GM23338 (cell line): ENCODE data around the gene RAD51. TPM values are rescaled to one million over a fixed set of nuclear protein-coding genes. Genes with fewer than 3 reads are reported as not detected.

Source experiments
- ATAC-seq: fragments of 200-7000 bp; cut with Tn5 transposase; 3 replicates; pipeline ENCODE4 v1.9.1; 2020
- DNase-seq: peaks from one replicate; pipeline ENCODE4 v3.0.0-alpha.2; 2015; ENCODE audit warnings: low spot score
- H2AFZ ChIP-seq: fragments of 200-600 bp; sonication (generic); 2 replicates; pipeline ENCODE4 v1.8.0; 2016; ENCODE audit warnings: antibody characterized with exemption, mild to moderate bottlenecking, moderate library complexity
- H3F3A ChIP-seq: fragments of 200-600 bp; sonication (generic); replicated peaks from 2 replicates; pipeline ENCODE4 v1.8.0; 2017; ENCODE audit warnings: antibody characterized with exemption, mixed run types, low read depth
- H3K27ac ChIP-seq: fragments of 200-600 bp; sonication (generic); 2 replicates; pipeline ENCODE4 v1.6.1; 2016; ENCODE audit warnings: low read depth
- H3K27me3 ChIP-seq: fragments of 200-600 bp; sonication (generic); 2 replicates; pipeline ENCODE4 v1.8.0; 2016; ENCODE audit warnings: mild to moderate bottlenecking, mixed run types, moderate library complexity; ENCODE audit not compliant: insufficient read depth
- H3K36me3 ChIP-seq: fragments of 200-600 bp; sonication (generic); 2 replicates; pipeline ENCODE4 v1.8.0; 2016; ENCODE audit warnings: mild to moderate bottlenecking; ENCODE audit not compliant: insufficient read depth
- H3K4me1 ChIP-seq: fragments of 200-600 bp; sonication (generic); 2 replicates; pipeline ENCODE4 v1.8.0; 2016; ENCODE audit warnings: mild to moderate bottlenecking, moderate library complexity; ENCODE audit not compliant: insufficient read depth
- H3K4me2 ChIP-seq: fragments of 200-600 bp; sonication (generic); 2 replicates; pipeline ENCODE4 v1.7.1; 2017; ENCODE audit warnings: mixed run types
- H3K4me3 ChIP-seq: fragments of 200-600 bp; sonication (generic); 2 replicates; pipeline ENCODE4 v1.6.1; 2016; ENCODE audit warnings: mixed run types
- H3K79me2 ChIP-seq: fragments of 200-600 bp; sonication (generic); replicated peaks from 2 replicates; pipeline ENCODE4 v1.8.0; 2017; ENCODE audit warnings: mild to moderate bottlenecking; ENCODE audit not compliant: insufficient read depth
- H3K9me2 ChIP-seq: fragments of 200-600 bp; sonication (generic); 2 replicates; pipeline ENCODE4 v1.8.0; 2017; ENCODE audit not compliant: insufficient read depth
- H4K20me1 ChIP-seq: fragments of 200-600 bp; sonication (generic); replicated peaks from 2 replicates; pipeline ENCODE4 v1.8.0; 2017; ENCODE audit warnings: mild to moderate bottlenecking; ENCODE audit not compliant: insufficient read depth
- H3K27ac Mint-ChIP-seq: 2 replicates; pipeline ENCODE4 v1.8.0; 2020; ENCODE audit warnings: inconsistent platforms, mild to moderate bottlenecking, moderate library complexity, mixed read lengths
- H3K27me3 Mint-ChIP-seq: 3 replicates; pipeline ENCODE4 v1.8.0; 2022; ENCODE audit warnings: low read depth, mild to moderate bottlenecking, moderate library complexity, mixed read lengths, inconsistent platforms; ENCODE audit not compliant: insufficient read depth, poor library complexity
- H3K36me3 Mint-ChIP-seq: 3 replicates; pipeline ENCODE4 v1.8.0; 2021; ENCODE audit warnings: low read depth, mild to moderate bottlenecking, inconsistent platforms, moderate library complexity, mixed read lengths
- H3K4me1 Mint-ChIP-seq: 3 replicates; pipeline ENCODE4 v1.8.0; 2020; ENCODE audit warnings: mild to moderate bottlenecking, inconsistent platforms, mixed read lengths
- H3K4me3 Mint-ChIP-seq: 3 replicates; pipeline ENCODE4 v1.8.0; 2021; ENCODE audit warnings: moderate library complexity, mild to moderate bottlenecking, inconsistent platforms, mixed read lengths
- H3K9me3 Mint-ChIP-seq: 3 replicates; pipeline ENCODE4 v1.8.0; 2020; ENCODE audit warnings: moderate library complexity, mild to moderate bottlenecking, inconsistent platforms, mixed read lengths
- CREB1 ChIP-seq: fragments of 250-450 bp; sonication (Bioruptor Pico); IDR thresholded peaks from 2 replicates; pipeline ENCODE4 v1.5.0; 2020; ENCODE audit warnings: low read depth, mild to moderate bottlenecking, moderate library complexity
- EZH2 ChIP-seq: fragments of 200-600 bp; sonication (generic); IDR thresholded peaks from one replicate; pipeline ENCODE4 v1.8.0; 2017; ENCODE audit warnings: antibody characterized with exemption, mild to moderate bottlenecking, low read depth; ENCODE audit not compliant: unreplicated experiment
- EZH2phosphoT487 ChIP-seq: fragments of 200-600 bp; sonication (generic); IDR thresholded peaks from one replicate; pipeline ENCODE4 v1.8.1; 2018; ENCODE audit warnings: antibody characterized with exemption; ENCODE audit not compliant: unreplicated experiment
- NANOG ChIP-seq: IDR thresholded peaks from 2 replicates; pipeline ENCODE4 v1.6.1; 2016; ENCODE audit warnings: antibody characterized with exemption, borderline replicate concordance
- POLR2AphosphoS5 ChIP-seq: IDR thresholded peaks from 2 replicates; pipeline ENCODE4 v1.6.1; 2016; ENCODE audit warnings: antibody characterized with exemption, low read depth
- REST ChIP-seq: IDR thresholded peaks from one replicate; pipeline ENCODE4 v1.6.1; 2018; ENCODE audit warnings: antibody characterized with exemption; ENCODE audit not compliant: unreplicated experiment
- STAT1 ChIP-seq: IDR thresholded peaks from one replicate; pipeline ENCODE4 v1.6.1; 2016; ENCODE audit warnings: antibody characterized with exemption; ENCODE audit not compliant: unreplicated experiment
- ZNF114 ChIP-seq: fragments of 250-450 bp; sonication (Bioruptor Pico); IDR thresholded peaks from 2 replicates; pipeline ENCODE4 v1.5.0; 2020; ENCODE audit warnings: mild to moderate bottlenecking, moderate library complexity
- ZNF331 ChIP-seq: fragments of 250-450 bp; sonication (Bioruptor Pico); IDR thresholded peaks from 2 replicates; pipeline ENCODE4 v1.5.0; 2020; ENCODE audit warnings: low read depth, mild to moderate bottlenecking, moderate library complexity
- polyA plus RNA-seq: library from polyadenylated mRNA; unstranded; fragments of >200 nt; fragmentation: Nextera tagmentation; extraction: Ambion mirVana; gene quantifications from 2 replicates; pipeline ENCODE4 v1.2.1, GENCODE V29; 2016
- total RNA-seq: library from RNA; depleted of rRNA; stranded (reverse); fragments of >200 nt; shearing (Covaris generic); gene quantifications from 2 replicates; pipeline ENCODE4 v1.2.3, GENCODE V29; 2014
- TF ChIP-seq, protein P1 (sequence below): IDR thresholded peaks from 2 replicates; pipeline ENCODE4 v1.6.1; 2016; ENCODE audit warnings: antibody characterized with exemption
- TF ChIP-seq, protein P2 (sequence below), 2 experiments: fragments of 200-600 bp in 1 of 2; sonication (generic) in 1 of 2; conservative IDR thresholded peaks; 2 replicates each; pipeline versions ENCODE4 v1.5.1 to v1.6.1; 2016 to 2017; ENCODE audit warnings: antibody characterized with exemption in 2 of 2, low read depth in 2 of 2, mild to moderate bottlenecking in 2 of 2, moderate library complexity in 1 of 2
- TF ChIP-seq, protein P3 (sequence below): fragments of 250-450 bp; sonication (Bioruptor Pico); IDR thresholded peaks from 2 replicates; pipeline ENCODE4 v1.5.0; 2020; ENCODE audit warnings: mild to moderate bottlenecking, moderate library complexity

RAD51 gene
- total and polyA plus RNA-seq, 2 experiments from 2014 or later: 20.3 to 26.2 TPM

DNA sequence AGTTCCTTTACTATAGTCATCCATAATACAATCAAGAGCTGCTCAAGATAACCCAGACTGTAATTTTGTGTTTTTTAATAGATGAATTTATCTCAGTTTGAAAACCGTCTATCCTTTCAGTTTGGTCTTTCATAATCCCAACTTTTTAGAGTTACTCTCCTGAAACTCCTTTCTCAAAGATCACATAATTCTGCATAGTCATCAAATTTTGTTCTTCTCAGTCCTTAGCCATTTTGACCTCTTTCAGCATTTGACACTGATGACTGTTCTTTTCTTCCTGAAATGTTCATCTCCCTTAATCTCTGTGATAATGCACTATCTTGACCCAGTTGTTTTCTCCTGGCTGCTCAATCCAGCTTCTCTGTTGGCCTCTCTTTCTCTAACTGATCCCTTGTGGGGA, 47.5 kb upstream of the RAD51 start:
- H3K36me3 ChIP-seq: peaks cover 4% of the 10 kb centered on the region; the same call in 1 of the 2 replicates
- no peaks in the 10 kb centered on the region for H4K20me1 ChIP-seq
- H3K79me2 ChIP-seq: no peaks in the 10 kb centered on the region
- H3K27me3 Mint-ChIP-seq: peaks cover 2% of the 10 kb centered on the region
- H3K4me2 ChIP-seq: no peak overlapping the region
- DNase-seq (no peak), ATAC-seq (no peak)
- no peak overlapping the region for H3K4me3 Mint-ChIP-seq
- no peaks in the 10 kb centered on the region for H3K27me3 ChIP-seq
- H3K27ac Mint-ChIP-seq: no peak overlapping the region
- H3K9me3 Mint-ChIP-seq: no peaks in the 10 kb centered on the region
- H3K27ac ChIP-seq: no peak overlapping the region
- H3K4me1 Mint-ChIP-seq: no peaks in the 10 kb centered on the region
- H3K4me1 ChIP-seq: no peaks in the 10 kb centered on the region
- TF ChIP-seq REST (no peak), EZH2 (no peak), ZNF331 (no peak), POLR2AphosphoS5 (no peak), ZNF114 (CRISPR knock-in tag) (no peak), EZH2phosphoT487 (no peak), NANOG (no peak), CREB1 (CRISPR knock-in tag) (no peak), STAT1 (no peak)
- TF ChIP-seq, protein P1, sequence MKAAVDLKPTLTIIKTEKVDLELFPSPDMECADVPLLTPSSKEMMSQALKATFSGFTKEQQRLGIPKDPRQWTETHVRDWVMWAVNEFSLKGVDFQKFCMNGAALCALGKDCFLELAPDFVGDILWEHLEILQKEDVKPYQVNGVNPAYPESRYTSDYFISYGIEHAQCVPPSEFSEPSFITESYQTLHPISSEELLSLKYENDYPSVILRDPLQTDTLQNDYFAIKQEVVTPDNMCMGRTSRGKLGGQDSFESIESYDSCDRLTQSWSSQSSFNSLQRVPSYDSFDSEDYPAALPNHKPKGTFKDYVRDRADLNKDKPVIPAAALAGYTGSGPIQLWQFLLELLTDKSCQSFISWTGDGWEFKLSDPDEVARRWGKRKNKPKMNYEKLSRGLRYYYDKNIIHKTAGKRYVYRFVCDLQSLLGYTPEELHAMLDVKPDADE: no peak
- TF ChIP-seq, protein P2, sequence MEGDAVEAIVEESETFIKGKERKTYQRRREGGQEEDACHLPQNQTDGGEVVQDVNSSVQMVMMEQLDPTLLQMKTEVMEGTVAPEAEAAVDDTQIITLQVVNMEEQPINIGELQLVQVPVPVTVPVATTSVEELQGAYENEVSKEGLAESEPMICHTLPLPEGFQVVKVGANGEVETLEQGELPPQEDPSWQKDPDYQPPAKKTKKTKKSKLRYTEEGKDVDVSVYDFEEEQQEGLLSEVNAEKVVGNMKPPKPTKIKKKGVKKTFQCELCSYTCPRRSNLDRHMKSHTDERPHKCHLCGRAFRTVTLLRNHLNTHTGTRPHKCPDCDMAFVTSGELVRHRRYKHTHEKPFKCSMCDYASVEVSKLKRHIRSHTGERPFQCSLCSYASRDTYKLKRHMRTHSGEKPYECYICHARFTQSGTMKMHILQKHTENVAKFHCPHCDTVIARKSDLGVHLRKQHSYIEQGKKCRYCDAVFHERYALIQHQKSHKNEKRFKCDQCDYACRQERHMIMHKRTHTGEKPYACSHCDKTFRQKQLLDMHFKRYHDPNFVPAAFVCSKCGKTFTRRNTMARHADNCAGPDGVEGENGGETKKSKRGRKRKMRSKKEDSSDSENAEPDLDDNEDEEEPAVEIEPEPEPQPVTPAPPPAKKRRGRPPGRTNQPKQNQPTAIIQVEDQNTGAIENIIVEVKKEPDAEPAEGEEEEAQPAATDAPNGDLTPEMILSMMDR (conservative IDR thresholded peaks at IDR 0.05; ENCODE audit: low read depth in 2 of 2): no peak
- TF ChIP-seq, protein P3, sequence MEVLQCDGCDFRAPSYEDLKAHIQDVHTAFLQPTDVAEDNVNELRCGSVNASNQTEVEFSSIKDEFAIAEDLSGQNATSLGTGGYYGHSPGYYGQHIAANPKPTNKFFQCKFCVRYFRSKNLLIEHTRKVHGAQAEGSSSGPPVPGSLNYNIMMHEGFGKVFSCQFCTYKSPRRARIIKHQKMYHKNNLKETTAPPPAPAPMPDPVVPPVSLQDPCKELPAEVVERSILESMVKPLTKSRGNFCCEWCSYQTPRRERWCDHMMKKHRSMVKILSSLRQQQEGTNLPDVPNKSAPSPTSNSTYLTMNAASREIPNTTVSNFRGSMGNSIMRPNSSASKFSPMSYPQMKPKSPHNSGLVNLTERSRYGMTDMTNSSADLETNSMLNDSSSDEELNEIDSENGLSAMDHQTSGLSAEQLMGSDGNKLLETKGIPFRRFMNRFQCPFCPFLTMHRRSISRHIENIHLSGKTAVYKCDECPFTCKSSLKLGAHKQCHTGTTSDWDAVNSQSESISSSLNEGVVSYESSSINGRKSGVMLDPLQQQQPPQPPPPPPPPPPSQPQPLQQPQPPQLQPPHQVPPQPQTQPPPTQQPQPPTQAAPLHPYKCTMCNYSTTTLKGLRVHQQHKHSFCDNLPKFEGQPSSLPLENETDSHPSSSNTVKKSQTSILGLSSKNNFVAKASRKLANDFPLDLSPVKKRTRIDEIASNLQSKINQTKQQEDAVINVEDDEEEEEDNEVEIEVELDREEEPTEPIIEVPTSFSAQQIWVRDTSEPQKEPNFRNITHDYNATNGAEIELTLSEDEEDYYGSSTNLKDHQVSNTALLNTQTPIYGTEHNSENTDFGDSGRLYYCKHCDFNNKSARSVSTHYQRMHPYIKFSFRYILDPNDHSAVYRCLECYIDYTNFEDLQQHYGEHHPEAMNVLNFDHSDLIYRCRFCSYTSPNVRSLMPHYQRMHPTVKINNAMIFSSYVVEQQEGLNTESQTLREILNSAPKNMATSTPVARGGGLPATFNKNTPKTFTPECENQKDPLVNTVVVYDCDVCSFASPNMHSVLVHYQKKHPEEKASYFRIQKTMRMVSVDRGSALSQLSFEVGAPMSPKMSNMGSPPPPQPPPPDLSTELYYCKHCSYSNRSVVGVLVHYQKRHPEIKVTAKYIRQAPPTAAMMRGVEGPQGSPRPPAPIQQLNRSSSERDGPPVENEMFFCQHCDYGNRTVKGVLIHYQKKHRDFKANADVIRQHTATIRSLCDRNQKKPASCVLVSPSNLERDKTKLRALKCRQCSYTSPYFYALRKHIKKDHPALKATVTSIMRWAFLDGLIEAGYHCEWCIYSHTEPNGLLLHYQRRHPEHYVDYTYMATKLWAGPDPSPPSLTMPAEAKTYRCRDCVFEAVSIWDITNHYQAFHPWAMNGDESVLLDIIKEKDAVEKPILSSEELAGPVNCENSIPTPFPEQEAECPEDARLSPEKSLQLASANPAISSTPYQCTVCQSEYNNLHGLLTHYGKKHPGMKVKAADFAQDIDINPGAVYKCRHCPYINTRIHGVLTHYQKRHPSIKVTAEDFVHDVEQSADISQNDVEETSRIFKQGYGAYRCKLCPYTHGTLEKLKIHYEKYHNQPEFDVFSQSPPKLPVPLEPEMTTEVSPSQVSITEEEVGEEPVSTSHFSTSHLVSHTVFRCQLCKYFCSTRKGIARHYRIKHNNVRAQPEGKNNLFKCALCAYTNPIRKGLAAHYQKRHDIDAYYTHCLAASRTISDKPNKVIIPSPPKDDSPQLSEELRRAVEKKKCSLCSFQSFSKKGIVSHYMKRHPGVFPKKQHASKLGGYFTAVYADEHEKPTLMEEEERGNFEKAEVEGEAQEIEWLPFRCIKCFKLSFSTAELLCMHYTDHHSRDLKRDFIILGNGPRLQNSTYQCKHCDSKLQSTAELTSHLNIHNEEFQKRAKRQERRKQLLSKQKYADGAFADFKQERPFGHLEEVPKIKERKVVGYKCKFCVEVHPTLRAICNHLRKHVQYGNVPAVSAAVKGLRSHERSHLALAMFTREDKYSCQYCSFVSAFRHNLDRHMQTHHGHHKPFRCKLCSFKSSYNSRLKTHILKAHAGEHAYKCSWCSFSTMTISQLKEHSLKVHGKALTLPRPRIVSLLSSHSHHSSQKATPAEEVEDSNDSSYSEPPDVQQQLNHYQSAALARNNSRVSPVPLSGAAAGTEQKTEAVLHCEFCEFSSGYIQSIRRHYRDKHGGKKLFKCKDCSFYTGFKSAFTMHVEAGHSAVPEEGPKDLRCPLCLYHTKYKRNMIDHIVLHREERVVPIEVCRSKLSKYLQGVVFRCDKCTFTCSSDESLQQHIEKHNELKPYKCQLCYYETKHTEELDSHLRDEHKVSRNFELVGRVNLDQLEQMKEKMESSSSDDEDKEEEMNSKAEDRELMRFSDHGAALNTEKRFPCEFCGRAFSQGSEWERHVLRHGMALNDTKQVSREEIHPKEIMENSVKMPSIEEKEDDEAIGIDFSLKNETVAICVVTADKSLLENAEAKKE (CRISPR knock-in tag): no peak
- H3K9me2 ChIP-seq: no peaks in the 10 kb centered on the region
- no peak overlapping the region for H2AFZ ChIP-seq
- H3F3A ChIP-seq: no peaks in the 10 kb centered on the region
- peaks cover 3% of the 10 kb centered on the region; the same call in 2 of the 3 replicates for H3K36me3 Mint-ChIP-seq
- H3K4me3 ChIP-seq: no peak overlapping the region
